Mesothelial cell of epicardium (in vitro differentiated cells): ENCODE results near the gene TFIP11. TPM values are rescaled to one million over a fixed set of nuclear protein-coding genes. Genes with fewer than 3 reads are reported as not detected.

Source experiments
- DNase-seq, 2 experiments: peaks; one replicate each; pipeline ENCODE4 v3.0.0; 2021; ENCODE audit warnings: low spot score in 2 of 2; ENCODE audit not compliant: unreplicated experiment in 2 of 2
- H3K27ac Mint-ChIP-seq: 2 replicates; pipeline ENCODE4 v1.8.0; 2021; ENCODE audit warnings: mixed read lengths
- H3K27me3 Mint-ChIP-seq: 2 replicates; pipeline ENCODE4 v1.8.0; 2021; ENCODE audit warnings: low read depth, mixed read lengths
- H3K36me3 Mint-ChIP-seq: 2 replicates; pipeline ENCODE4 v1.8.0; 2021; ENCODE audit warnings: mixed read lengths
- H3K4me1 Mint-ChIP-seq: 2 replicates; pipeline ENCODE4 v1.8.0; 2021; ENCODE audit warnings: mixed read lengths
- H3K4me3 Mint-ChIP-seq: 2 replicates; pipeline ENCODE4 v1.8.0; 2021; ENCODE audit warnings: mild to moderate bottlenecking, moderate library complexity, mixed read lengths
- H3K9me3 Mint-ChIP-seq: 2 replicates; pipeline ENCODE4 v1.8.0; 2021; ENCODE audit warnings: mixed read lengths
- total RNA-seq: library from RNA; stranded (reverse); gene quantifications from 3 replicates; pipeline ENCODE4 v1.2.1, GENCODE V29; 2021
- TF ChIP-seq, protein P1 (sequence below): fragments of 200-600 bp; sonication (generic); IDR thresholded peaks from one replicate; pipeline ENCODE4 v1.5.0; 2021; ENCODE audit warnings: antibody characterized with exemption; ENCODE audit not compliant: unreplicated experiment

Gene TFIP11
- total RNA-seq, 1 donor from 2014 or later: 37.9 TPM

DNA sequence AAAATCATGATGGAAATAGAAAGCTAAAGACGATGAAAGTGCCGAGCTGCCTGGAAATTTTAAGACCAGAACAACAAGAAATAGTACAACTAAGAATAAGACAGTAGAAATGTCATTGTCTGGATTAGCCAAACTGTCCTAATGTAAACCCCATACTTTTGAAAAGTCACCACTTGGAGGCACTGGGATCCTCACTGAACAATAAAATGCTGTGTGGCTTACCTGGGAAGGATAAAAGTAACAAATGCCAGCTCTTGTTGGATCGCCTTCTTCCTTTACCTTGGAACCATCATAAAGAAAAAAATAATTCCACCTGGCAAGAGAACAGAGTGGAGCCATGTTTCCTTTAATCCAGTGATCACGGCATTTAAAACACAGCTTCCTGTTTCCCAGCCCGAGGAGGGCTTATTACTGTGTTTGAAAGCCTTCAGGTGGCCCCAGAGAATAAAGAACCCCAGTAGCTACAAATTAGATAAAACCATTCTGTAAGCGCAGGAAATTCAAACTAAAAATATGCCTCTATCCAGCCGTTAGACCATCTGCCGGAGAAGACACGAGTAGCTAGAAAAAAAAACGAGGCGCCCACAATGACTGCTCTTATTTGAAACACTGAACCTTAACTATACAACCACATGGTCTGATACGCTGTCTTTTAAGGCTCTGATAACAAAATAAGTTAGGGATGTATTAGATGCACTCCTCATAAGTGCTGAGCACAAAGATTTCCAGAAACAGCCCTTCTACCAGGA is 33.1 kb downstream of the TFIP11 start:
- DNase-seq: no peak
- Mint-ChIP-seq H3K4me3 (peak overlapping the region; percentile 25), H3K9me3 (no peaks in the 10 kb centered on the region)

DNA sequence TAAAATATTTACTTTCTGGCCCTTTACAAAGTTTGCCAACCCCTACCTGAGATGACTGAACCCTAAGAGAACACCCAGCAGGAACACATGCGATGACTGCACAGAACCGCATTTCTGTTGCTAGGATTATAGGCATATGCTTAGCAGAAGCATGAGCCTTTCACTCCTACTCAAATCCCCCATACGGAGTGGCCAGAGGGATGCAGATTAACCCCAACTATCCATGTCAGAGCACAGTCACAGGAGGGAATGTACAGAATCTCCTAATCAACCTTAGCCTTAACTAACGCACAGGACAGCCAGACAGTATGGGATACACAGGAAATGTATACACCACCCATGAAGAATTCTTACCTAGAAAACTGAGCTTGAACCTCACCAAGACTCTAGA is 34.9 kb downstream of the TFIP11 start:
- peaks cover 41% of the 10 kb centered on the region for H3K4me1 Mint-ChIP-seq
- no peak overlapping the region for H3K27ac Mint-ChIP-seq
- H3K27me3 Mint-ChIP-seq: no peaks in the 10 kb centered on the region
- H3K9me3 Mint-ChIP-seq: no peaks in the 10 kb centered on the region
- TF ChIP-seq, protein P1, sequence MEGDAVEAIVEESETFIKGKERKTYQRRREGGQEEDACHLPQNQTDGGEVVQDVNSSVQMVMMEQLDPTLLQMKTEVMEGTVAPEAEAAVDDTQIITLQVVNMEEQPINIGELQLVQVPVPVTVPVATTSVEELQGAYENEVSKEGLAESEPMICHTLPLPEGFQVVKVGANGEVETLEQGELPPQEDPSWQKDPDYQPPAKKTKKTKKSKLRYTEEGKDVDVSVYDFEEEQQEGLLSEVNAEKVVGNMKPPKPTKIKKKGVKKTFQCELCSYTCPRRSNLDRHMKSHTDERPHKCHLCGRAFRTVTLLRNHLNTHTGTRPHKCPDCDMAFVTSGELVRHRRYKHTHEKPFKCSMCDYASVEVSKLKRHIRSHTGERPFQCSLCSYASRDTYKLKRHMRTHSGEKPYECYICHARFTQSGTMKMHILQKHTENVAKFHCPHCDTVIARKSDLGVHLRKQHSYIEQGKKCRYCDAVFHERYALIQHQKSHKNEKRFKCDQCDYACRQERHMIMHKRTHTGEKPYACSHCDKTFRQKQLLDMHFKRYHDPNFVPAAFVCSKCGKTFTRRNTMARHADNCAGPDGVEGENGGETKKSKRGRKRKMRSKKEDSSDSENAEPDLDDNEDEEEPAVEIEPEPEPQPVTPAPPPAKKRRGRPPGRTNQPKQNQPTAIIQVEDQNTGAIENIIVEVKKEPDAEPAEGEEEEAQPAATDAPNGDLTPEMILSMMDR: no peak
- no peak overlapping the region for H3K4me3 Mint-ChIP-seq
- DNase-seq: no peak
- peaks cover 16% of the 10 kb centered on the region for H3K36me3 Mint-ChIP-seq

More for the DNA sequence above, 33.1 kb downstream of the TFIP11 start:
- Mint-ChIP-seq H3K4me1 (peaks cover 52% of the 10 kb centered on the region), H3K27me3 (no peaks in the 10 kb centered on the region), H3K27ac (peak overlapping the region; percentile 50), H3K36me3 (peaks cover 16% of the 10 kb centered on the region)
- TF ChIP-seq, protein P1: no peak

DNA sequence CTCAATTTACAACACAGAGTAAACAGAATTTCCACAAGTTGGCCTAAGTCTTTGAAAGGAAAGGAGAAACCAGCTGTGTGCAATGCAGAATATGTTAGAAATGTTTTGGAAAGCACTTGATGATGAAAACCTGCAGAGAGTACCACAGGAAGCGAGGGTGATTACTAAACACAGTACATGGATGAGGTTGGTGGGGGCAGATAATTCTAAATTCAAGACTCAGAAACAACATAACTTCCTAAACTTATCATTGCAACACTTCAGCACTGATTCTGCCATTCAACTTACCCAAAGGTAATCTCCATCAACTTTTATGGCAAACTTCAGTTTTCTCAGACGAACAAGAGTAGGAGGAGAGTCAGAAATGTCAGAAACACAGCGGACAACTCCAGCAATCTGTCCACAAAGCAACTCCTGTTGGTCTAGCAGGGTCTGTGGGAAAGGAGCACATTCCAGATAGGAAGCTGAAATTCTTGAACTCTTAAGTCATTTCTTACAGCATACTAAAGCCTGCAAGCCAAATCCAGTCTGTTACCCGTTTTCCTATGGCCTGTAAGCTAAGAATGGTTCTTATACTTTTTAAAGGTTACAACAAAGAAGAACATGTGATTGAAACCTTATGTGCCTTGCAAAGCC is 35.5 kb downstream of the TFIP11 start:
- Mint-ChIP-seq H3K4me1 (peaks cover 36% of the 10 kb centered on the region), H3K4me3 (no peak overlapping the region), H3K9me3 (no peaks in the 10 kb centered on the region), H3K36me3 (peaks cover 16% of the 10 kb centered on the region), H3K27ac (peak overlapping the region; percentile 44), H3K27me3 (no peaks in the 10 kb centered on the region)
- DNase-seq: no peak
- TF ChIP-seq, protein P1: no peak

DNA sequence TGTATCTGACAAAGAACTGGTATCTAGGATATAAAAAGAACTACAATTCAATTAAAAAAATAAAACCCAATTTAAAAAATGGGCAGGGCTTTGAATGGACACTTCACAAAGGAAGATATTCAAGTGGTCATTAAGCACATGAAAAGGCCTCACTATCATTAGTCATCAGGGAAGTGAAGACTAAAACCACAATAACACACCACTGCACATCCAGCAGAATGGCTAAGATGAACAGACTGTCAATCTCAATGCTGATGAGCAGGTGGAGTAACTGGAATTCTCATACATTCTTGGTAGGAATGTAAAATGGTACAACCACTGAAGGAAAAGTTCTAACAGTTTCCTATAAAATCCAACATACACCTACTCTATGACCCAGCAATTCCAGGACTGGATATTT is 37.6 kb downstream of the TFIP11 start:
- no peaks in the 10 kb centered on the region for H3K27me3 Mint-ChIP-seq
- no peak overlapping the region for H3K4me3 Mint-ChIP-seq
- TF ChIP-seq, protein P1: no peak
- H3K4me1 Mint-ChIP-seq: peaks cover 19% of the 10 kb centered on the region
- peaks cover 19% of the 10 kb centered on the region for H3K36me3 Mint-ChIP-seq
- no peaks in the 10 kb centered on the region for H3K9me3 Mint-ChIP-seq
- DNase-seq: no peak
- no peak overlapping the region for H3K27ac Mint-ChIP-seq

DNA sequence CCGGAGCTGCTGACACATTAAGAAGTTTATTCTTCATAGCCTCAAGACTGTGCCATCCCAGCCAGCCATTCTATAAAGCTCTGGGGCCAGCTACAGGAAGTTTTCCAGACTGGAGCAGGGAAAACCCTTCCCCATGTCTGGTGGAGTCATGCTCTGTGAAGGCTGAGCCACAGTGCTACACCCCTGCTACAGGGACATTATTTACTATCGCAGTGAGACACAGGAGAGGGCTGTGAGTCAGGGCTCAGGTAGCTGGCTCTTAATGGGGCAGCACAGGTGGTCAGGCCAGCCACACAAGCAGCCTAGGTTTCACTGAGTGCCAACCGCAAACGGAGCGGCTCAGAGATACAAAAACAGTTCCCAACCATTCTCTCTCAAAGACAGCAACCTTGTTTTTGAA is 40.8 kb downstream of the TFIP11 start:
- Mint-ChIP-seq H3K4me3 (no peak overlapping the region), H3K27ac (no peak overlapping the region), H3K36me3 (peaks cover 28% of the 10 kb centered on the region), H3K9me3 (no peaks in the 10 kb centered on the region), H3K27me3 (no peaks in the 10 kb centered on the region), H3K4me1 (no peaks in the 10 kb centered on the region)
- no peak for DNase-seq
- TF ChIP-seq, protein P1: no peak
